Gastroesophageal sphincter (tissue), 4 donors: ENCODE data around the gene PPP2R5C. TPM values are rescaled to one million over a fixed set of nuclear protein-coding genes. Genes with fewer than 3 reads are reported as not detected.

Source experiments
- ATAC-seq: fragments of 150-250 bp; one replicate; pipeline ENCODE4 v1.9.1; 2016; ENCODE audit warnings: mild to moderate bottlenecking, moderate library complexity
- H3K27ac ChIP-seq, 4 donors: fragments of 200-600 bp; sonication (generic) in 3 of 4; 1 replicate in 3 of 4; 2 replicates in 1 of 4; pipeline ENCODE4 v1.5.1; 2016 to 2019
- H3K27me3 ChIP-seq: fragments of 200-600 bp; sonication (generic); one replicate; pipeline ENCODE4 v1.5.1; 2019
- H3K36me3 ChIP-seq, 2 donors: fragments of 200-600 bp; sonication (generic); one replicate each; pipeline ENCODE4 v1.5.1; 2019; ENCODE audit warnings: control low read depth in 1 of 2
- H3K4me1 ChIP-seq, 3 donors: fragments of 200-600 bp; sonication (generic); 1 replicate in 2 of 3; 2 replicates in 1 of 3; pipeline ENCODE4 v1.5.1; 2016 to 2019; ENCODE audit warnings: control low read depth in 2 of 3
- H3K4me3 ChIP-seq, 2 donors: fragments of 200-600 bp; sonication (generic); one replicate each; pipeline ENCODE4 v1.5.1; 2019; ENCODE audit warnings: mild to moderate bottlenecking in 1 of 2, moderate library complexity in 1 of 2
- H3K9me3 ChIP-seq, 3 donors: fragments of 200-600 bp; sonication (generic); one replicate each; pipeline ENCODE4 v1.5.1; 2017 to 2019; ENCODE audit warnings: control low read depth in 2 of 3
- CTCF ChIP-seq, 4 experiments: fragments of 200-600 bp in 2 of 4; fragments of 450-650 bp in 2 of 4; sonication (generic) in 1 of 4; IDR thresholded peaks; one replicate each; pipeline ENCODE4 v1.5.1; 2017 to 2019; ENCODE audit warnings: antibody characterized with exemption in 4 of 4, mild to moderate bottlenecking in 2 of 4, moderate library complexity in 2 of 4
- EP300 ChIP-seq: sonication (generic); formaldehyde crosslinking; IDR thresholded peaks from one replicate; pipeline ENCODE4 v1.6.1; 2017; ENCODE audit warnings: antibody characterized with exemption, mild to moderate bottlenecking
- POLR2A ChIP-seq, 2 donors: fragments of 450-650 bp; IDR thresholded peaks; one replicate each; pipeline ENCODE4 v1.6.1; 2017; ENCODE audit warnings: antibody characterized with exemption in 2 of 2, mild to moderate bottlenecking in 2 of 2, moderate library complexity in 1 of 2
- POLR2AphosphoS5 ChIP-seq: sonication (generic); formaldehyde crosslinking; IDR thresholded peaks from one replicate; pipeline ENCODE4 v1.6.1; 2017; ENCODE audit warnings: antibody characterized with exemption
- WGBS, 2 donors: methylation state at CpG; one replicate each; pipeline ENCODE4 v1.1.5; 2018; ENCODE audit warnings: low coverage in 1 of 2; 5-methylcytosine and 5-hydroxymethylcytosine counted together
- total RNA-seq, 4 donors: library from RNA; depleted of rRNA; stranded (reverse); fragments of >200 nt; gene quantifications; one replicate each; pipeline ENCODE4 v1.1.0, GENCODE V29; 2016

The PPP2R5C gene
- total RNA-seq, 4 donors from 2014 or later, result 123 to 199 (median 131) TPM

- Histone ChIP-seq H3K4me1 (peaks cover 0 to 29% (median 11%) of the 10 kb centered on the region in 3 donors), H3K27ac (peak overlapping the region; percentile 84 to 98 (median 96)), H3K9me3 (no peaks in the 10 kb centered on the region), H3K27me3 (peaks cover 27% of the 10 kb centered on the region), H3K4me3 (peak overlapping the region; percentile 55 to 61), H3K36me3 (no peaks in the 10 kb centered on the region)
- ATAC-seq, result no peak
- no CpG with 5 or more reads among the region's 29 CpGs for WGBS, 2 donors
- peak in 1 of 4 experiments; percentile 5 for TF ChIP-seq CTCF (IDR thresholded peaks at IDR 0.05)
- TF ChIP-seq POLR2A (IDR thresholded peaks at IDR 0.05), result no peak
- no peak for TF ChIP-seq POLR2AphosphoS5
Observed at GRCh38 chr14:101948666-101949216, 187.2 kb downstream of the PPP2R5C start.

GRCh38 chr14:101950100-101950499 is 188.6 kb downstream of the PPP2R5C start:
- TF ChIP-seq EP300, result no peak
- TF ChIP-seq CTCF (IDR thresholded peaks at IDR 0.05), result no peak
- TF ChIP-seq POLR2AphosphoS5, result no peak
- TF ChIP-seq POLR2A (IDR thresholded peaks at IDR 0.05), result no peak
- WGBS, 2 donors, result 38 to 73% methylated on average over 4 of the region's 4 CpGs
- Histone ChIP-seq H3K27ac (peak overlapping the region in 2 of 4 donors; percentile 10 to 24), H3K4me1 (peaks cover 0 to 29% (median 11%) of the 10 kb centered on the region in 3 donors), H3K9me3 (no peaks in the 10 kb centered on the region), H3K4me3 (no peak overlapping the region), H3K27me3 (peaks cover 15% of the 10 kb centered on the region), H3K36me3 (no peaks in the 10 kb centered on the region)
- no peak for ATAC-seq

GRCh38 chr14:101950516-101951215 is 189.2 kb downstream of the PPP2R5C start:
- no peaks in the 10 kb centered on the region for H3K9me3 ChIP-seq
- H3K27ac ChIP-seq, result peak overlapping the region in 2 of 4 donors; percentile 10 to 24
- peaks cover 0 to 29% (median 11%) of the 10 kb centered on the region in 3 donors for H3K4me1 ChIP-seq
- WGBS, 2 donors, result 77% methylated on average over 3 of the region's 4 CpGs; no CpG with 5 or more reads in 1 of the 2 donors
- no peaks in the 10 kb centered on the region for H3K36me3 ChIP-seq
- H3K27me3 ChIP-seq, result peaks cover 14% of the 10 kb centered on the region
- TF ChIP-seq EP300, result no peak
- TF ChIP-seq CTCF (IDR thresholded peaks at IDR 0.05), result no peak
- TF ChIP-seq POLR2A (IDR thresholded peaks at IDR 0.05), result no peak
- no peak for TF ChIP-seq POLR2AphosphoS5
- no peak overlapping the region for H3K4me3 ChIP-seq
- ATAC-seq, result no peak

GRCh38 chr14:101953151-101953550 is 191.6 kb downstream of the PPP2R5C start:
- Histone ChIP-seq H3K4me3 (no peak overlapping the region), H3K36me3 (no peaks in the 10 kb centered on the region), H3K9me3 (no peaks in the 10 kb centered on the region), H3K4me1 (peaks cover 0 to 23% (median 11%) of the 10 kb centered on the region in 3 donors), H3K27me3 (no peaks in the 10 kb centered on the region), H3K27ac (no peak overlapping the region)
- 60% methylated on average over 5 of the region's 8 CpGs; no CpG with 5 or more reads in 1 of the 2 donors for WGBS, 2 donors
- ATAC-seq, result no peak
- no peak for TF ChIP-seq POLR2A (IDR thresholded peaks at IDR 0.05)
- TF ChIP-seq CTCF (IDR thresholded peaks at IDR 0.05), result no peak
- TF ChIP-seq EP300, result no peak
- no peak for TF ChIP-seq POLR2AphosphoS5

GRCh38 chr14:101954501-101954900 is 193.0 kb downstream of the PPP2R5C start:
- Histone ChIP-seq H3K4me3 (no peak overlapping the region), H3K4me1 (peaks cover 0 to 13% (median 3%) of the 10 kb centered on the region in 3 donors), H3K36me3 (no peaks in the 10 kb centered on the region), H3K9me3 (no peaks in the 10 kb centered on the region), H3K27me3 (no peaks in the 10 kb centered on the region), H3K27ac (no peak overlapping the region)
- no peak for TF ChIP-seq CTCF (IDR thresholded peaks at IDR 0.05)
- TF ChIP-seq POLR2A (IDR thresholded peaks at IDR 0.05), result no peak
- TF ChIP-seq POLR2AphosphoS5, result no peak
- TF ChIP-seq EP300, result no peak
- no peak for ATAC-seq
- 84% methylated on average over 6 of the region's 6 CpGs; no CpG with 5 or more reads in 1 of the 2 donors for WGBS, 2 donors
